ENCODE data around the gene RUSC1.
A peak's percentile ranks its signal among the peaks of the same experiment; 100 is the strongest.

Gene RUSC1

GRCh38 chr1:155379180-155379579 lies 58.5 kb downstream of the RUSC1 start:
- TF ChIP-seq POLR2A (IDR thresholded peaks at IDR 0.05; ENCODE audit: low read depth, low read length), result no peak
- no peak for DNase-seq (ENCODE audit: insufficient read length, low spot score)
- FAIRE-seq, result no peak

- FAIRE-seq (peak; percentile 36), DNase-seq (ENCODE audit: insufficient read length, low spot score) (no peak)
- TF ChIP-seq POLR2A (IDR thresholded peaks at IDR 0.05; ENCODE audit: low read depth, low read length), result no peak
Measured at GRCh38 chr1:155379631-155380090, 59.0 kb downstream of the RUSC1 start.
